GM23338 (cell line): ENCODE measurements around the gene DCP1B. TPM values are rescaled to one million over a fixed set of nuclear protein-coding genes. Genes with fewer than 3 reads are reported as not detected.

Experiments used
- ATAC-seq: fragments of 200-7000 bp; cut with Tn5 transposase; 3 replicates; pipeline ENCODE4 v1.9.1; 2020
- DNase-seq: peaks from one replicate; pipeline ENCODE4 v3.0.0-alpha.2; 2015; ENCODE audit warnings: low spot score
- H2AFZ ChIP-seq: fragments of 200-600 bp; sonication (generic); 2 replicates; pipeline ENCODE4 v1.8.0; 2016; ENCODE audit warnings: antibody characterized with exemption, mild to moderate bottlenecking, moderate library complexity
- H3F3A ChIP-seq: fragments of 200-600 bp; sonication (generic); replicated peaks from 2 replicates; pipeline ENCODE4 v1.8.0; 2017; ENCODE audit warnings: antibody characterized with exemption, mixed run types, low read depth
- H3K27ac ChIP-seq: fragments of 200-600 bp; sonication (generic); 2 replicates; pipeline ENCODE4 v1.6.1; 2016; ENCODE audit warnings: low read depth
- H3K27me3 ChIP-seq: fragments of 200-600 bp; sonication (generic); 2 replicates; pipeline ENCODE4 v1.8.0; 2016; ENCODE audit warnings: mild to moderate bottlenecking, mixed run types, moderate library complexity; ENCODE audit not compliant: insufficient read depth
- H3K36me3 ChIP-seq: fragments of 200-600 bp; sonication (generic); 2 replicates; pipeline ENCODE4 v1.8.0; 2016; ENCODE audit warnings: mild to moderate bottlenecking; ENCODE audit not compliant: insufficient read depth
- H3K4me1 ChIP-seq: fragments of 200-600 bp; sonication (generic); 2 replicates; pipeline ENCODE4 v1.8.0; 2016; ENCODE audit warnings: mild to moderate bottlenecking, moderate library complexity; ENCODE audit not compliant: insufficient read depth
- H3K4me2 ChIP-seq: fragments of 200-600 bp; sonication (generic); 2 replicates; pipeline ENCODE4 v1.7.1; 2017; ENCODE audit warnings: mixed run types
- H3K4me3 ChIP-seq: fragments of 200-600 bp; sonication (generic); 2 replicates; pipeline ENCODE4 v1.6.1; 2016; ENCODE audit warnings: mixed run types
- H3K79me2 ChIP-seq: fragments of 200-600 bp; sonication (generic); replicated peaks from 2 replicates; pipeline ENCODE4 v1.8.0; 2017; ENCODE audit warnings: mild to moderate bottlenecking; ENCODE audit not compliant: insufficient read depth
- H3K9me2 ChIP-seq: fragments of 200-600 bp; sonication (generic); 2 replicates; pipeline ENCODE4 v1.8.0; 2017; ENCODE audit not compliant: insufficient read depth
- H4K20me1 ChIP-seq: fragments of 200-600 bp; sonication (generic); replicated peaks from 2 replicates; pipeline ENCODE4 v1.8.0; 2017; ENCODE audit warnings: mild to moderate bottlenecking; ENCODE audit not compliant: insufficient read depth
- H3K27ac Mint-ChIP-seq: 2 replicates; pipeline ENCODE4 v1.8.0; 2020; ENCODE audit warnings: inconsistent platforms, mild to moderate bottlenecking, moderate library complexity, mixed read lengths
- H3K27me3 Mint-ChIP-seq: 3 replicates; pipeline ENCODE4 v1.8.0; 2022; ENCODE audit warnings: low read depth, mild to moderate bottlenecking, moderate library complexity, mixed read lengths, inconsistent platforms; ENCODE audit not compliant: insufficient read depth, poor library complexity
- H3K36me3 Mint-ChIP-seq: 3 replicates; pipeline ENCODE4 v1.8.0; 2021; ENCODE audit warnings: low read depth, mild to moderate bottlenecking, inconsistent platforms, moderate library complexity, mixed read lengths
- H3K4me1 Mint-ChIP-seq: 3 replicates; pipeline ENCODE4 v1.8.0; 2020; ENCODE audit warnings: mild to moderate bottlenecking, inconsistent platforms, mixed read lengths
- H3K4me3 Mint-ChIP-seq: 3 replicates; pipeline ENCODE4 v1.8.0; 2021; ENCODE audit warnings: moderate library complexity, mild to moderate bottlenecking, inconsistent platforms, mixed read lengths
- H3K9me3 Mint-ChIP-seq: 3 replicates; pipeline ENCODE4 v1.8.0; 2020; ENCODE audit warnings: moderate library complexity, mild to moderate bottlenecking, inconsistent platforms, mixed read lengths
- CTCF ChIP-seq, 2 experiments: fragments of 200-600 bp in 1 of 2; sonication (generic) in 1 of 2; conservative IDR thresholded peaks; 2 replicates each; pipeline versions ENCODE4 v1.5.1 to v1.6.1; 2016 to 2017; ENCODE audit warnings: antibody characterized with exemption in 2 of 2, low read depth in 2 of 2, mild to moderate bottlenecking in 2 of 2, moderate library complexity in 1 of 2
- EZH2 ChIP-seq: fragments of 200-600 bp; sonication (generic); IDR thresholded peaks from one replicate; pipeline ENCODE4 v1.8.0; 2017; ENCODE audit warnings: antibody characterized with exemption, mild to moderate bottlenecking, low read depth; ENCODE audit not compliant: unreplicated experiment
- EZH2phosphoT487 ChIP-seq: fragments of 200-600 bp; sonication (generic); IDR thresholded peaks from one replicate; pipeline ENCODE4 v1.8.1; 2018; ENCODE audit warnings: antibody characterized with exemption; ENCODE audit not compliant: unreplicated experiment
- JUNB ChIP-seq: IDR thresholded peaks from one replicate; pipeline ENCODE4 v1.6.1; 2016; ENCODE audit warnings: antibody characterized with exemption; ENCODE audit not compliant: unreplicated experiment
- POLR2AphosphoS5 ChIP-seq: IDR thresholded peaks from 2 replicates; pipeline ENCODE4 v1.6.1; 2016; ENCODE audit warnings: antibody characterized with exemption, low read depth
- REST ChIP-seq: IDR thresholded peaks from one replicate; pipeline ENCODE4 v1.6.1; 2018; ENCODE audit warnings: antibody characterized with exemption; ENCODE audit not compliant: unreplicated experiment
- STAT1 ChIP-seq: IDR thresholded peaks from one replicate; pipeline ENCODE4 v1.6.1; 2016; ENCODE audit warnings: antibody characterized with exemption; ENCODE audit not compliant: unreplicated experiment
- ZNF462 ChIP-seq: fragments of 250-450 bp; sonication (Bioruptor Pico); IDR thresholded peaks from 2 replicates; pipeline ENCODE4 v1.5.0; 2020; ENCODE audit warnings: mild to moderate bottlenecking, moderate library complexity
- polyA plus RNA-seq: library from polyadenylated mRNA; unstranded; fragments of >200 nt; fragmentation: Nextera tagmentation; extraction: Ambion mirVana; gene quantifications from 2 replicates; pipeline ENCODE4 v1.2.1, GENCODE V29; 2016
- total RNA-seq: library from RNA; depleted of rRNA; stranded (reverse); fragments of >200 nt; shearing (Covaris generic); gene quantifications from 2 replicates; pipeline ENCODE4 v1.2.3, GENCODE V29; 2014

DCP1B gene
- total and polyA plus RNA-seq, 2 experiments from 2014 or later, result 24.4 to 29.8 TPM

- H3K27me3 Mint-ChIP-seq, result peaks cover 6% of the 10 kb centered on the region
- TF ChIP-seq CTCF (conservative IDR thresholded peaks at IDR 0.05; ENCODE audit: low read depth in 2 of 2), result no peak
- no peak for TF ChIP-seq JUNB
- no peak for TF ChIP-seq ZNF462 (CRISPR knock-in tag)
- no peak for TF ChIP-seq POLR2AphosphoS5
- TF ChIP-seq STAT1, result no peak
- TF ChIP-seq REST, result no peak
- no peak for TF ChIP-seq EZH2phosphoT487
- TF ChIP-seq EZH2, result no peak
- Histone ChIP-seq H3K4me2 (no peak overlapping the region), H3K79me2 (no peaks in the 10 kb centered on the region), H2AFZ (no peak overlapping the region), H3K4me1 (peaks cover 4% of the 10 kb centered on the region; the same call in 1 of the 2 replicates), H3F3A (peaks cover 4% of the 10 kb centered on the region; the same call in 1 of the 2 replicates), H3K4me3 (no peak overlapping the region), H3K27me3 (no peaks in the 10 kb centered on the region), H3K27ac (no peak overlapping the region), H3K36me3 (peaks cover 10% of the 10 kb centered on the region), H4K20me1 (no peaks in the 10 kb centered on the region), H3K9me2 (no peaks in the 10 kb centered on the region)
- no peak overlapping the region for H3K4me3 Mint-ChIP-seq
- DNase-seq, result no peak
- H3K27ac Mint-ChIP-seq, result no peak overlapping the region
- no peak for ATAC-seq
- peaks cover 5% of the 10 kb centered on the region; the same call in 2 of the 3 replicates for H3K36me3 Mint-ChIP-seq
- H3K4me1 Mint-ChIP-seq, result peaks cover 4% of the 10 kb centered on the region
- H3K9me3 Mint-ChIP-seq, result no peaks in the 10 kb centered on the region
Measured at GRCh38 chr12:1937481-1938224, 66.6 kb downstream of the DCP1B start.
